Measurements from ENCODE around the gene TMEM164.

TMEM164 gene

DNA sequence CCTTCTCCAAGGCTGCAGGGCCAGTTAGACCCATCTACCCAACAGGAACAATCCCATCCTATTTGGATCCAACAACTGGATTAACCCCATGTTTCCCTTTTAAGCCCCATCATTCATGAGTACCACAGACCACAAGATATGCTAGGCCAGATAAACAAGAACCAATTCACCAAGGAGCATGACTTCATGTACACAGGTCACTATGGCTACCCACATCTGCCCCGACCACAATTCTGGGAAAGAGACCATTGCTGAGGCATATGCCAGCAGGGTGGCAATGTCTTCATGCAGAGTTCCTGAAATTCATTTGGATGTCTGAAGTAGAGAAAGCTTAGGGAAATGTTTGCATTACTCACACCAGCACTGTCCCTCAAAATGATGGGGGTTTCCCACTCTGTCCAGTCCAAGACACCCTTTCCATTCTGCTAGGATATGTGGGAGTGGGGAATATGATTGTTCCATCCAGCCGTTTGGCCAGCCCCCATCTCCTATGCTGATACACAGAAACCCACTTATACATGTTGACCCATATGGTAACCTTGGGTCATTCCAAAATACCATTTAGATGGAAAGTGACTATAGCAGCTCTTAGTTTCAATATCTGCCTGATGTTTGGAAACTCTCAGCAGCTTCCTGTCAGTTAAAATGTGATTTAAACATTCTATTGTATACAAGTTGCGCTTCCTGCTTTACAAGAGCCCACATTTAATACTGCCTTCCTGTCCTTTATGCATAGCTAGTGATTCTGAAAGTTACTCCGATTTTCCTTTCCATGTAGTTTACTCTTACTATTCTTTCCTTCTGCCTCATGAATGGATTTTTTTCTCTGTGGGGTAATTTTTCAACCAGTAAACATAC is 186.0 kb downstream of the TMEM164 start:
- Histone ChIP-seq H3K27me3 (replicated peaks; ENCODE audit: insufficient read depth, low read length) (no peaks in the 10 kb centered on the region), H3K27ac (ENCODE audit: low read length) (no peak overlapping the region), H3F3A (ENCODE audit: insufficient read depth, low read length) (no peaks in the 10 kb centered on the region), H3K4me1 (ENCODE audit: low read length) (peaks cover 10% of the 10 kb centered on the region), H3K4me2 (ENCODE audit: low read depth, low read length) (no peak overlapping the region), H3K36me3 (replicated peaks; ENCODE audit: insufficient read depth, low read length) (no peaks in the 10 kb centered on the region), H4K20me1 (ENCODE audit: insufficient read depth, low read length) (no peaks in the 10 kb centered on the region), H3K9me2 (replicated peaks; ENCODE audit: insufficient read depth, low read length) (no peaks in the 10 kb centered on the region), H2AFZ (ENCODE audit: low read length) (no peak overlapping the region), H3K9me3 (replicated peaks; ENCODE audit: insufficient read depth, low read length) (no peaks in the 10 kb centered on the region), H3K9ac (ENCODE audit: low read length) (no peak overlapping the region), H3K79me2 (ENCODE audit: low read length) (no peaks in the 10 kb centered on the region), H3K4me3 (ENCODE audit: low read length) (no peak overlapping the region)
- TF ChIP-seq EZH2phosphoT487 (IDR thresholded peaks at IDR 0.05; ENCODE audit: low read length) = no peak
- DNase-seq = peak; percentile 37

GRCh38 chrX:110192516-110192915 is 189.6 kb downstream of the TMEM164 start:
- H2AFZ ChIP-seq (ENCODE audit: low read length) = no peak overlapping the region
- H3K27me3 ChIP-seq (replicated peaks; ENCODE audit: insufficient read depth, low read length) = no peaks in the 10 kb centered on the region

DNA sequence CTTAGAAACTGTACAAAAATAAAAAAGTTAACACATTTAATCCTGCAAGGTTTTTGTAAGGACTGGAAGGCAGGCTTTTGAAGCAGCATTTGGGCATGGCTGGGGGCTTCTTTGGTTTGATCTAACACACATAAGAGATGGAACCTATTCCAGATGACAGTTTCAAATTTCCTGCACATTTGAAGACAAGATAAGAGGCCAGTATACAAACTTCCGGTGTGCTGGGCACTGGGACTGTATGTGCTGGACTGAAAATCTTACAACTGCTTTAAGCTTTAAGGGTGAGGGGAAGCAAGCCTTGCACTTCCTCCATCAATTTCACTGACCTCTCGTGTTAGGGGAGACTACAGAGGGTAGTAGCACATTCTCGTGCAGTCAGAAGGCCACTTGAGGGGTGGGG is 192.1 kb downstream of the TMEM164 start:
- DNase-seq = no peak
- Histone ChIP-seq H3K27ac (ENCODE audit: low read length) (no peak overlapping the region), H3K4me1 (ENCODE audit: low read length) (no peaks in the 10 kb centered on the region), H3K4me2 (ENCODE audit: low read depth, low read length) (no peak overlapping the region), H3K79me2 (ENCODE audit: low read length) (no peaks in the 10 kb centered on the region), H4K20me1 (ENCODE audit: insufficient read depth, low read length) (no peaks in the 10 kb centered on the region), H3K9me3 (replicated peaks; ENCODE audit: insufficient read depth, low read length) (no peaks in the 10 kb centered on the region), H3K9me2 (replicated peaks; ENCODE audit: insufficient read depth, low read length) (no peaks in the 10 kb centered on the region), H3K9ac (ENCODE audit: low read length) (no peak overlapping the region), H3F3A (ENCODE audit: insufficient read depth, low read length) (no peaks in the 10 kb centered on the region), H3K27me3 (replicated peaks; ENCODE audit: insufficient read depth, low read length) (no peaks in the 10 kb centered on the region), H3K4me3 (ENCODE audit: low read length) (no peak overlapping the region), H3K36me3 (replicated peaks; ENCODE audit: insufficient read depth, low read length) (no peaks in the 10 kb centered on the region), H2AFZ (ENCODE audit: low read length) (no peak overlapping the region)
- TF ChIP-seq EZH2phosphoT487 (IDR thresholded peaks at IDR 0.05; ENCODE audit: low read length) = no peak
- no peak for TF ChIP-seq EZH2 (optimal IDR thresholded peaks at IDR 0.05; ENCODE audit: low read depth, low read length)
- TF ChIP-seq, protein P1, sequence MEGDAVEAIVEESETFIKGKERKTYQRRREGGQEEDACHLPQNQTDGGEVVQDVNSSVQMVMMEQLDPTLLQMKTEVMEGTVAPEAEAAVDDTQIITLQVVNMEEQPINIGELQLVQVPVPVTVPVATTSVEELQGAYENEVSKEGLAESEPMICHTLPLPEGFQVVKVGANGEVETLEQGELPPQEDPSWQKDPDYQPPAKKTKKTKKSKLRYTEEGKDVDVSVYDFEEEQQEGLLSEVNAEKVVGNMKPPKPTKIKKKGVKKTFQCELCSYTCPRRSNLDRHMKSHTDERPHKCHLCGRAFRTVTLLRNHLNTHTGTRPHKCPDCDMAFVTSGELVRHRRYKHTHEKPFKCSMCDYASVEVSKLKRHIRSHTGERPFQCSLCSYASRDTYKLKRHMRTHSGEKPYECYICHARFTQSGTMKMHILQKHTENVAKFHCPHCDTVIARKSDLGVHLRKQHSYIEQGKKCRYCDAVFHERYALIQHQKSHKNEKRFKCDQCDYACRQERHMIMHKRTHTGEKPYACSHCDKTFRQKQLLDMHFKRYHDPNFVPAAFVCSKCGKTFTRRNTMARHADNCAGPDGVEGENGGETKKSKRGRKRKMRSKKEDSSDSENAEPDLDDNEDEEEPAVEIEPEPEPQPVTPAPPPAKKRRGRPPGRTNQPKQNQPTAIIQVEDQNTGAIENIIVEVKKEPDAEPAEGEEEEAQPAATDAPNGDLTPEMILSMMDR (IDR thresholded peaks at IDR 0.05; ENCODE audit: low read length) = no peak

More at GRCh38 chrX:110192516-110192915, 189.6 kb downstream of the TMEM164 start:
- H4K20me1 ChIP-seq (ENCODE audit: insufficient read depth, low read length) = no peaks in the 10 kb centered on the region
- no peaks in the 10 kb centered on the region for H3F3A ChIP-seq (ENCODE audit: insufficient read depth, low read length)
- H3K4me1 ChIP-seq (ENCODE audit: low read length) = peaks cover 10% of the 10 kb centered on the region
- no peak overlapping the region for H3K4me2 ChIP-seq (ENCODE audit: low read depth, low read length)
- no peaks in the 10 kb centered on the region for H3K36me3 ChIP-seq (replicated peaks; ENCODE audit: insufficient read depth, low read length)
- H3K79me2 ChIP-seq (ENCODE audit: low read length) = no peaks in the 10 kb centered on the region
- H3K9ac ChIP-seq (ENCODE audit: low read length) = no peak overlapping the region
- H3K9me3 ChIP-seq (replicated peaks; ENCODE audit: insufficient read depth, low read length) = no peaks in the 10 kb centered on the region
- TF ChIP-seq EZH2phosphoT487 (IDR thresholded peaks at IDR 0.05; ENCODE audit: low read length) (no peak), EZH2 (optimal IDR thresholded peaks at IDR 0.05; ENCODE audit: low read depth, low read length) (no peak)
- TF ChIP-seq, protein P1 (IDR thresholded peaks at IDR 0.05; ENCODE audit: low read length) = no peak
- DNase-seq = no peak
- H3K4me3 ChIP-seq (ENCODE audit: low read length) = no peak overlapping the region
- H3K9me2 ChIP-seq (replicated peaks; ENCODE audit: insufficient read depth, low read length) = no peaks in the 10 kb centered on the region
- no peak overlapping the region for H3K27ac ChIP-seq (ENCODE audit: low read length)

DNA sequence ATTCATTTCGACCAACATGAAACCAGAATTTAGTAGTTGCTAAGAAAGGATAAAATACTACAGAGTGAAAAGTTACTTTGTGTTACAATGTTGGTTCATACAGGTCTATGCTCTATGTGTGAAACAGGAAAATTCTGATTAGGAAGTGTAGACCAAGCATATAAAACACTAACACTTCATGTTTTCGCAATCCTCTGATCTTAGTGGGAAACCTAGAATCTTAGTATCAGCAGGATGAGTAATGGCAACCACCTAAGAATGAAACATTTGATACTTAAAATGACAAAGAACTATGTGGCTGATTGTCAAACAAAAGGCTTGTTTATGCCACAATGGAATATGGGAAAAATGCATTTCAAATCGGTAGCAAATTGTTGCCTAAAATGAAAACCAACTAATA is 198.9 kb downstream of the TMEM164 start:
- no peak overlapping the region for H2AFZ ChIP-seq (ENCODE audit: low read length)
- no peak overlapping the region for H3K4me3 ChIP-seq (ENCODE audit: low read length)
- DNase-seq = no peak
- H3K4me2 ChIP-seq (ENCODE audit: low read depth, low read length) = no peak overlapping the region
- no peaks in the 10 kb centered on the region for H3K4me1 ChIP-seq (ENCODE audit: low read length)
- TF ChIP-seq EZH2 (optimal IDR thresholded peaks at IDR 0.05; ENCODE audit: low read depth, low read length) (no peak), EZH2phosphoT487 (IDR thresholded peaks at IDR 0.05; ENCODE audit: low read length) (no peak)
- TF ChIP-seq, protein P1 (IDR thresholded peaks at IDR 0.05; ENCODE audit: low read length) = no peak
- no peak overlapping the region for H3K9ac ChIP-seq (ENCODE audit: low read length)
- no peaks in the 10 kb centered on the region for H3K36me3 ChIP-seq (replicated peaks; ENCODE audit: insufficient read depth, low read length)
- H3K79me2 ChIP-seq (ENCODE audit: low read length) = no peaks in the 10 kb centered on the region
- H4K20me1 ChIP-seq (ENCODE audit: insufficient read depth, low read length) = no peaks in the 10 kb centered on the region
- H3F3A ChIP-seq (ENCODE audit: insufficient read depth, low read length) = no peaks in the 10 kb centered on the region
- H3K9me2 ChIP-seq (replicated peaks; ENCODE audit: insufficient read depth, low read length) = no peaks in the 10 kb centered on the region
- no peaks in the 10 kb centered on the region for H3K9me3 ChIP-seq (replicated peaks; ENCODE audit: insufficient read depth, low read length)
- H3K27ac ChIP-seq (ENCODE audit: low read length) = no peak overlapping the region
- H3K27me3 ChIP-seq (replicated peaks; ENCODE audit: insufficient read depth, low read length) = no peaks in the 10 kb centered on the region

Data from MM.1S (cell line).